Measurements from ENCODE around the gene MAP3K1. TPM values are rescaled to one million over a fixed set of nuclear protein-coding genes. Genes with fewer than 3 reads are reported as not detected.
"Not testable (repeated sequence)": the region's sequence is repeated elsewhere in the genome, so short reads cannot be mapped to it uniquely, and the experiment has no call there.

The MAP3K1 gene
- total RNA-seq, 8 experiments from 2014 or later: 5.8 to 12.9 (median 8.5) TPM

DNA sequence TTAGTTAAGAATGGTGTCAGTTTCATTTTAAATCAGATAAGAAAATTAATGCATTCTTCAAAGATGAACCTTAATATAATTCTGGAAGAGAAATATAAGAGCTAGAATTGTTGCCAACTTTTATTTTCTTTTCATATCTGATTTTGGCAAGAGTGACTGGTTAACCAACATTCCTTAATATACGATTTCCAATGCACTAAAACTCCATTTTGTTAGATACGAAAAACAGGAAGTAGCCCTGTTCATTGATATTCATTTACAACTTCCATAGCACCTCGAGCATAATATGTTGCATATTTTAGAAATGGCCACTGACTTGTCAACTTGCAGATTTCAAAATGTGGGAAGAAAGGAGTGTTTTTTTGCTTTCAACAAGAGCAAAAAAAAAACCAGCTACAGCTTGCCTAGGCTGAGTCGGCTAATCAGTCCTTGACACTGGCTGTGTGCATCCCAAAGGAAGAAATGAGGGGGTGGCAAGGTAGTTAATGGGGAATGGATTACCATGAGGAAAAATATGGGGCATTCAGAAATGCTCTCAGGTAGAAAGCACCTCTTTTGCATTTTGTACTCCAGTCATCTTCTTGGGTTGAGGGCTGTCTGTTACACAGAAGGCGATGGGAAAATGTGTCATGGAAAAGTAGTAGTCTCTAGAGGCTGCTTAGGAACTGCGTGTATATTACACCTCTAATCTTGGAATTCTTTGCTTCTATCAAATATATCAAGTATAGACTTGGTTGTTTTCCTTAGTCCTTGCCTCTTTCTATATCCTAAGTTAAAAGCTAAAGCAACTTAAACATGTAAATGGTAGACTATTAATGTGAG is 3.9 kb downstream of the MAP3K1 start:
- Histone ChIP-seq H3K4me1 (replicated peaks in 1 of 2) (peaks cover 3 to 5% of the 10 kb centered on the region in 2 donors), H3K27ac (no peak overlapping the region), H3K4me3 (no peak overlapping the region)
- in situ Hi-C loops (cut with MboI; ENCODE audit: low pct_unique_long_range_greater_than_20kb in 2 of 9, low sequenced_read_pairs in 9 of 9, unreplicated experiment in 9 of 9): no loop called here
- no peak for ATAC-seq (replicated peaks in 6 of 8)
- 38 to 82% (median 70%) methylated on average over 2 to 6 of the region's 6 CpGs; no CpG with 5 or more reads in 1 of the 10 experiments for WGBS, 10 experiments

DNA sequence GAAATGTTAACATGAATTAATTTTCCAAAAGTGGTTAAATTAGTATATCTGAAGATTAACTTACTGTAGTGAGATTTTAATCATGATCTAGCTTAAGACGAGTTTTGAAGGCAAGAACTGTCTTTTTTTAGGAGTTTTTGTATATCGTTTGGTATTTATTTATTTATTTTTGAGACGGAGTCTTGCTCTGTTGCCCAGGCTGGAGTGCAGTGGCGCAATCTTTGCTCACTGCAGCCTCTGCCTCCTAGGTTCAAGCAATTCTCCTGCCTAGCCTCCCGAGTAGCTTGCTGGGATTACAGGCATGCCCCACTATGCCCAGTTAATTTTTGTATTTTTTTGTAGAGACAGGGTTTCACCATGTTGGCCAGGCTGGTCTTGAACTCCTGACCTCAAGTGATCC is 6.5 kb downstream of the MAP3K1 start:
- H3K27ac ChIP-seq; ATAC-seq (replicated peaks in 6 of 8); H3K4me3 ChIP-seq: not testable (repeated sequence)
- WGBS, 10 experiments: 83 to 100% (median 100%) methylated on average over 1 to 5 of the region's 5 CpGs; no CpG with 5 or more reads in 1 of the 10 experiments
- in situ Hi-C loops (cut with MboI; ENCODE audit: low pct_unique_long_range_greater_than_20kb in 2 of 9, low sequenced_read_pairs in 9 of 9, unreplicated experiment in 9 of 9): loop anchor here in 2 of 9 experiments (10.0 kb wide), 1 partner anchor 547 kb away; no protein-coding TSS in a partner anchor
- H3K4me1 ChIP-seq (replicated peaks in 1 of 2): peaks cover 5 to 10% of the 10 kb centered on the region in 2 donors

DNA sequence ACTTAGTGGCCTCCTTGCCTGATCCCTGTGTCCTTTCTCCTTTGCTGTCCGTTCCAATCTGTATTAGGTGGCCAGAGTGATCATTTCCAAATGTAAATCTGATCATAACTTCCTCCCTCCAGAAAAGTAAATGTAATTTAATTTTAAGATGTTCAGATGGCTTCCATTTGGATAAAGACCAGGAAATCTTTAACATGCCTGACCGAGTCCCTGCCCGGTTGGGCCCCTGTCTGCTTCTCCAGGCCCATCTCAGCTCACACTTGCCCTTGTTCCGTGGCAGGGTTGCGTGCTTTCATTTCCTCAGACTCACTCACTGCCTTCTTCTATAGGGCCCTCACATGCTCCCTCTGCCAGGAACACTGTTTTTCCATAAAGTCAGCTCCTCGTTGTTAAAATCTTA is 7.6 kb downstream of the MAP3K1 start:
- ATAC-seq (replicated peaks in 6 of 8): no peak
- Histone ChIP-seq H3K4me1 (replicated peaks in 1 of 2) (peaks cover 5 to 10% of the 10 kb centered on the region in 2 donors), H3K4me3 (no peak overlapping the region), H3K27ac (no peak overlapping the region)
- 70 to 100% (median 87%) methylated on average over 1 to 5 of the region's 6 CpGs for WGBS, 10 experiments
- in situ Hi-C loops (cut with MboI; ENCODE audit: low pct_unique_long_range_greater_than_20kb in 2 of 9, low sequenced_read_pairs in 9 of 9, unreplicated experiment in 9 of 9): loop anchor here in 2 of 9 experiments (10.0 kb wide), 1 partner anchor 548 kb away; no protein-coding TSS in a partner anchor

DNA sequence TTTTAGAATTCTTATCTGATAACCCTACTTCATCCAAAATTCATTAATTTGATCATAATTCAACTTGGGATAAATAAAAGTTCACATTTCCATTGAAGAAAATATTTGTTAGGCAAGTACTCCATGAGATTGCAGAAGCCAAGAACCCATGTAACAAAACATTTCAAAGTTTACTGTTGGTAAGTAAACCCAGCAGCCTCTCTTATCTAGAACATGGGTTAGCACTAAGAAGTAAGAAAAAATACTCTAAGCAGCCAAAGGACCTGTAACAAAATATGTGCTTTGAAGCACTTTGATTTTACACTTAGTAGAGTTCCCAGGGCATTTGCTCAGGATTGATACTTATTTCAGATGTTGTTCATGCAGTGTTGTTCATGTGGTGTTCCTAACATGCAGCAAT is 8.7 kb downstream of the MAP3K1 start:
- H3K27ac ChIP-seq: no peak overlapping the region
- H3K4me3 ChIP-seq: no peak overlapping the region
- H3K4me1 ChIP-seq (replicated peaks in 1 of 2): peaks cover 5 to 10% of the 10 kb centered on the region in 2 donors
- in situ Hi-C loops (cut with MboI; ENCODE audit: low pct_unique_long_range_greater_than_20kb in 2 of 9, low sequenced_read_pairs in 9 of 9, unreplicated experiment in 9 of 9): loop anchor here in 2 of 9 experiments (10.0 kb wide), 1 partner anchor 549 kb away; no protein-coding TSS in a partner anchor
- ATAC-seq (replicated peaks in 6 of 8): no peak

DNA sequence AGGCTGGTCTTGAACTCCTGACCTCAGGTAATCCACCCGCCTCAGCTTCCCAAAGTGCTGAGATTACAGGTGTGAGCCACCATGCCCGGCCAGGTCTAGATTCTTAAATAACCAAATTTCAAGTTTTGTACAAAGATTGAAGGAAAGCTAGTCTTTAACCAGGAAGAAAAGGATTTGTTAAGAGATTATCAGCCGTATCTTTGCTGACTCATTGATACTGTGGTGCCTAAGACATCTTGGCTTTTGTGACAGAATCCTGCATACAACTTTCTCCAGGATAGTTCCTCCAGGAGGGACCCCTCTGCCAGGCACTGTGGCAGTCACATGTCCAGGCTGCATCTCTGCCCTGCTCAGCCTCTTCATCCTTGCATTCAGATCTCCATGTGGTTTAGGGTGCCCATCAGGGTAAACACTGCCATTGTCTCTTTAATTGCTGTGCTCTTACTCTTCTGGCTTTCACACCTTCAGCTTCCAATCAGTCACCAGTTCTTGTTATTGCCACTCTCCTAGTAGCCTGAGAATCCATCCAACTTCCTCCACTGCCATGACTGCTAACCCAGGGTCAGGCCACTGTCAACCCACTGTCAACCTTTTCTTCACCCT is 10.0 kb downstream of the MAP3K1 start:
- in situ Hi-C loops (cut with MboI; ENCODE audit: low pct_unique_long_range_greater_than_20kb in 2 of 9, low sequenced_read_pairs in 9 of 9, unreplicated experiment in 9 of 9): loop anchor here in 5 of 9 experiments (10.0 to 25.0 kb wide), 3 partner anchors 551 to 888 kb away; no protein-coding TSS in a partner anchor
- no peak overlapping the region for H3K4me3 ChIP-seq
- H3K4me1 ChIP-seq (replicated peaks in 1 of 2): peaks cover 2 to 5% of the 10 kb centered on the region in 2 donors
- WGBS, 10 experiments: 40 to 100% (median 100%) methylated on average over 1 to 3 of the region's 3 CpGs; no CpG with 5 or more reads in 3 of the 10 experiments
- ATAC-seq (replicated peaks in 6 of 8): no peak
- H3K27ac ChIP-seq: no peak overlapping the region

DNA sequence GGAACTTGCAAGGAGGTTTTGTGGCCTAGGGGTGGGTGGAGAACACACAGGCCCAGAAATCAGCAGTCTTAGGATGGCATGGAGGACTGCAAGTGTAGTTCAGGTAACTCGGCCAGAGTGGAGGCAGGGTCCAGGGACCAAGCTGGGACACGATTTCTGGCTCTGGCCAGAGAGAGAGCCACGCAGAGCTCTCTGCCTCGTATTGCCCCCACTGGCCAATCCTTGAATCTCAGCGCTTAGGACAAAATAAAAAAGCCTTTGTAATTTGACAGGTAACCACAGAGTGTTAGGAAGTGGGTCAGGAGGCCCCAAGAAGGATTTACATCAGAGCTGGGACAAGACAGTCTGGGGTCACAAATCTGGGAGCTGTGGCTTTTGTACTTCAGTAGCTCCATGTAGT is 11.7 kb downstream of the MAP3K1 start:
- Histone ChIP-seq H3K4me1 (replicated peaks in 1 of 2) (peaks cover 2 to 5% of the 10 kb centered on the region in 2 donors), H3K27ac (no peak overlapping the region), H3K4me3 (no peak overlapping the region)
- peak in 1 of 8 experiments; percentile 72 for ATAC-seq (replicated peaks in 6 of 8)
- in situ Hi-C loops (cut with MboI; ENCODE audit: low pct_unique_long_range_greater_than_20kb in 2 of 9, low sequenced_read_pairs in 9 of 9, unreplicated experiment in 9 of 9): loop anchor here in 5 of 9 experiments (10.0 to 25.0 kb wide), 3 partner anchors 552 to 890 kb away; no protein-coding TSS in a partner anchor
- 64 to 81% (median 70%) methylated on average over 2 to 4 of the region's 5 CpGs; no CpG with 5 or more reads in 7 of the 10 experiments for WGBS, 10 experiments

DNA sequence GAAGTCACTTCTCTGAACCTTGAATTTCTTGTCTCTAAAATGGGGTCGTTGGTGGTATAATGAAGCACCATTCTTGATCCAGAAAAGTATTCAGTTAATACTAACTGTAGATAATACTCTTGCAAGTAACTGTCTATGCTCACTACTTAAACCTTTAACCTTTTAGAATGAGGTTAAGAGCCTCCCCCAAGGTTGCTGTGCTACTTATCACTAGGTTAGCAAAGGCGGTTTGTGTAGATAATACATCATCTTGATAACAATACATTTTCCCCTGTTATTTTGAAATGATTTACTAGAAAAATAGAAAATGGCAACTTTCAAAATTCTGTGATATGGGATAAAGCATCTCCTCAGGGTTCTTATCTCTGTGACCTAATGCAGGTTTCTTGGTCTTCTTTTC is 12.6 kb downstream of the MAP3K1 start:
- peaks cover 2 to 5% of the 10 kb centered on the region in 2 donors for H3K4me1 ChIP-seq (replicated peaks in 1 of 2)
- no peak for ATAC-seq (replicated peaks in 6 of 8)
- H3K4me3 ChIP-seq: no peak overlapping the region
- H3K27ac ChIP-seq: no peak overlapping the region
- in situ Hi-C loops (cut with MboI; ENCODE audit: low pct_unique_long_range_greater_than_20kb in 2 of 9, low sequenced_read_pairs in 9 of 9, unreplicated experiment in 9 of 9): loop anchor here in 5 of 9 experiments (10.0 to 25.0 kb wide), 3 partner anchors 553 to 891 kb away; no protein-coding TSS in a partner anchor
- 80 to 100% (median 90%) methylated on average over 1 to 2 of the region's 2 CpGs; no CpG with 5 or more reads in 2 of the 10 experiments for WGBS, 10 experiments

DNA sequence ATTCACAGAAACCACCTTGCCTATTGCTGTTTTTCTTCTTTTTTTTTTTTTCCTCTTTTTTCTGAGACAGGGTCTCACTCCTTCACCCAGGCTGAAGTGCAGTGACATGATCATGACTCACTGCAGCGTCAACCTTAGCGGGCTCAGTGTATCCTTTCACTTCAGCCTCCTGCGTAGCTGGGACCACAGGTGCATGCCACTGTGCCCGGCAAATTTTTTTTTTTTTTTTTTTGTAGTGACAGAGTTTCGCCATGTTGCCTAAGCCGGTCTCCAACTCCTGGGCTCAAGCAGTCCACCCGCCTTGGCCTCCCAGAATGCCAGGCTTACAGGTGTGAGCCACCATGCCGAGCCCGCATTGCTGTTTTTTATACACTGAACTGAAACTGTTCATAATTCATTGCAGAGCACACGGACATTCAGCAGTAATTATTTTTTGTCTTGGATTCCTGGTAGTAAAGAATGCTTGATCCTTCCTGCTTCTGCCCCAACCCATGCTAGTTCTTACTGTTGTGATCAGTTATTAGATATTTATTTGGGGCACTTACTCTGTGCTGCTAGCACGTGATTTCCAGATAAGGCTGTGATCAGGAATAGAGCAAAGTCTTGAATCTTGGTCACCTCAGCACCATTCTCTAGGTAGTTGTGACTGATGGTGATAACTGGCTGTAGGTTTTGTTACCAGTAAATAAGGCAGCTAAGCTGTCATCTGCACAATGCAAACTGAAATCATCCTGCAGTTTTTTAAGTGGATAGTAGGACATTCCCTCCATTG is 14.0 kb downstream of the MAP3K1 start:
- in situ Hi-C loops (cut with MboI; ENCODE audit: low pct_unique_long_range_greater_than_20kb in 2 of 9, low sequenced_read_pairs in 9 of 9, unreplicated experiment in 9 of 9): loop anchor here in 5 of 9 experiments (10.0 to 25.0 kb wide), 3 partner anchors 555 to 892 kb away; no protein-coding TSS in a partner anchor
- 83 to 100% (median 93%) methylated on average over 2 to 11 of the region's 11 CpGs; no CpG with 5 or more reads in 1 of the 10 experiments for WGBS, 10 experiments
- Histone ChIP-seq H3K27ac (no peak overlapping the region), H3K4me3 (no peak overlapping the region), H3K4me1 (replicated peaks in 1 of 2) (peaks cover 5 to 6% of the 10 kb centered on the region in 2 donors)
- peak in 2 of 8 experiments; percentile 37 to 53 for ATAC-seq (replicated peaks in 6 of 8)

DNA sequence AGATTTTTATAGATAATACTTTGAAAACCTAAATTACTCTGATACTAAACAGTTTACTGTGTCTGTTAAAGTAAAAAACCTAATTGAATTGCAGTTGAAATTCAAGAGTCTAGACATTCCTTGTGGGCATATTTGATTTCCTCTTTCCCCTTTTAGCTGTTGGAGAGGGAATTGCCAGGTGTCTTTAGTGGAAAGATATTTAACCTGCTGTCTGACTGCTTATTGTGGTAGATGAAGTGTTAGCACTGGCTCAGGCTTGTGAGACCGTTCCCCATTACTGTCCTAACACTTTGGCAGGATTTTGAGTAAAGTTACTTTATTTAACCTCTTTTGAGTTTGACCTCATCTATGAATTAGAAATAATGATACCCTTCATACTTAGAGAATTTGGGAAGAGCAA is 16.4 kb downstream of the MAP3K1 start:
- peaks cover 1 to 3% of the 10 kb centered on the region in 2 donors for H3K4me1 ChIP-seq (replicated peaks in 1 of 2)
- ATAC-seq (replicated peaks in 6 of 8): no peak
- 60 to 100% (median 95%) methylated on average over 1 of the region's 1 CpG; no CpG with 5 or more reads in 2 of the 10 experiments for WGBS, 10 experiments
- no peak overlapping the region for H3K4me3 ChIP-seq
- H3K27ac ChIP-seq: no peak overlapping the region
- in situ Hi-C loops (cut with MboI; ENCODE audit: low pct_unique_long_range_greater_than_20kb in 2 of 9, low sequenced_read_pairs in 9 of 9, unreplicated experiment in 9 of 9): loop anchor here in 5 of 9 experiments (10.0 to 25.0 kb wide), 3 partner anchors 557 to 894 kb away; no protein-coding TSS in a partner anchor

DNA sequence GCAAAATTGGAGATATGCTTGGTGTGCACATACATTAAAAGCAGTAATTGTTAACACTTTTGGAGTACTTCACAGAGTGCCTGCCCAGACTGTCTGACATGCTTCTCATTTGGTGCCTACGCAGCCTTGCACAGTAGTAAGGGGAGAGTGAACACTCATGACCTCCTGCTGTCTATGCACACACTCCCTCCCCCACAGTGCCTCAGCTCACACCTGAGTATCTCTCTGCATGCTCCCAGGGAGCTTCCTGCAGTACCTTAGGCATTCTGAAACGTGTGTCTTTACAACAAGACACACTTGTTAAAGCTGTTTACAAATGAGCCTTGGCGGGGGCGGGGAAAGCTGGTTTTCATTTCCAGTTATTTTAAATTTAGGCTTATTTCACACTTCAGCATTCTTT is 18.0 kb downstream of the MAP3K1 start:
- Histone ChIP-seq H3K4me1 (replicated peaks in 1 of 2) (peaks cover 5 to 6% of the 10 kb centered on the region in 2 donors), H3K4me3 (no peak overlapping the region), H3K27ac (no peak overlapping the region)
- ATAC-seq (replicated peaks in 6 of 8): peak in 1 of 8 experiments; percentile 59
- 53 to 94% (median 78%) methylated on average over 1 to 4 of the region's 4 CpGs; no CpG with 5 or more reads in 2 of the 10 experiments for WGBS, 10 experiments
- in situ Hi-C loops (cut with MboI; ENCODE audit: low pct_unique_long_range_greater_than_20kb in 2 of 9, low sequenced_read_pairs in 9 of 9, unreplicated experiment in 9 of 9): loop anchor here in 5 of 9 experiments (10.0 to 25.0 kb wide), 3 partner anchors 559 to 896 kb away; no protein-coding TSS in a partner anchor

DNA sequence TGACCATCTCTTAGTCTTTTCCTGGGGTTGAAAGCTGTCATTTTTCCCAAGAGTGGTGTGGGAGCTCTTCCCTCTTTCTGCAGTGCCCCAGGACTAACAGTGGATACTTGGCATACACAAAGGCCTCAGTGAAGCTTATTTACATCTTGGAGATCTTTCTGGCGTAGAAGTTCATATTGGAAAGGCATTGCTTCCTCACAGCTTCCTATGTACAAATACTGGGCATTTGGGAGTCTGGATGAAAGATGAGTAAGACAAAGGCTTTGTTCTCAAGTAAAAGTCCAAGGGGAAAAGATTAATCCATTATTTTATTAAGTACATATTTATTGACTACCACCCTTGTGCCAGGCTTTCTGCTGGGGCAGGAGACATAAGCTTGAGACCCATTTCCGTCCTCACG is 22.0 kb downstream of the MAP3K1 start:
- Histone ChIP-seq H3K27ac (no peak overlapping the region), H3K4me1 (replicated peaks in 1 of 2) (peaks cover 10 to 13% of the 10 kb centered on the region in 2 donors), H3K4me3 (no peak overlapping the region)
- ATAC-seq (replicated peaks in 6 of 8): no peak
- in situ Hi-C loops (cut with MboI; ENCODE audit: low pct_unique_long_range_greater_than_20kb in 2 of 9, low sequenced_read_pairs in 9 of 9, unreplicated experiment in 9 of 9): loop anchor here in 5 of 9 experiments (10.0 to 25.0 kb wide), 3 partner anchors 563 to 900 kb away; no protein-coding TSS in a partner anchor
- 90 to 100% (median 100%) methylated on average over 1 to 3 of the region's 3 CpGs; no CpG with 5 or more reads in 4 of the 10 experiments for WGBS, 10 experiments

DNA sequence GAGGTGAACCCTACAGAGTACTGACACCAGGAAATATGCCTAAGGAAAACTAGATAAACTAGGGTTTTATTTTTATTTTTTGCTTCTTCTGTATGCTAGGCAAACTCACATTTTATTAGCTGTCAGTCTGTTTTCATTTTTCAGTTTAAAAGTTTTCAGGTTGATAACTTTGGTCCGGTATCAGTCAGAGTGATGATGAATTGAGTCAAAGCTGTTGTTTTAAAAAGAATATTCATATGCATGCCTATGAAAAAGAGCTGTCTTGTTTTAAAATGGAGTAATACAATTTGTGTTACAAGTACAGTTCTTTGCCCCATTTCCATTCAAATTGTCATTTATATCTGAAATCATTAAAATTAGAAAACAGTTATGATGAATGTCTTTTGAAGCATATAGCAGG is 22.6 kb downstream of the MAP3K1 start:
- ATAC-seq (replicated peaks in 6 of 8): peak in 1 of 8 experiments; percentile 14
- 33 to 100% (median 90%) methylated on average over 1 of the region's 1 CpG for WGBS, 10 experiments
- H3K4me1 ChIP-seq (replicated peaks in 1 of 2): peaks cover 10 to 13% of the 10 kb centered on the region in 2 donors
- H3K27ac ChIP-seq: no peak overlapping the region
- in situ Hi-C loops (cut with MboI; ENCODE audit: low pct_unique_long_range_greater_than_20kb in 2 of 9, low sequenced_read_pairs in 9 of 9, unreplicated experiment in 9 of 9): loop anchor here in 5 of 9 experiments (10.0 to 25.0 kb wide), 3 partner anchors 563 to 901 kb away; no protein-coding TSS in a partner anchor
- no peak overlapping the region for H3K4me3 ChIP-seq
